HG02678 (cell line): ENCODE data around the gene LRRC15.

Experiments
- ATAC-seq: cut with Tn5 transposase; IDR thresholded peaks from one replicate; pipeline ENCODE4 v1.9.1; 2021; ENCODE audit warnings: mild to moderate bottlenecking, moderate library complexity; ENCODE audit not compliant: unreplicated experiment

LRRC15 gene

GRCh38 chr3:194364652-194365434 lies 4.7 kb downstream of the LRRC15 start:
- ATAC-seq: no peak

DNA sequence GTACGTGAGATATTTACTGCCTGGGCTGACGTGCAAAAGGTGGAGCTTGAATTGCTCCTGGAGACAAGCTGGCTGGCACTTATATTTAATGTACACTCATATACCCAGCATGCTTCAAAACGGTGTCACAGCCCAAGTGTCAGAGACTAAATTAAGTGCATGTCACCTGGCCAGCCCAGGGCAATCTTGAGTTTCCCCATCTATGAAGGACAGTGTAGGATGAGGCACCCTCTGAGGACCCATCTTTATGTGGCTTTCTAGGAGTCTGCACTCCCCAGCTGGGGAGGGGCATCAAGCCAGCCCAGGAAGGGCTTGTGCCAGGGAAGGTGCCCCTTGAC lies 5.3 kb downstream of the LRRC15 start:
- ATAC-seq: no peak

DNA sequence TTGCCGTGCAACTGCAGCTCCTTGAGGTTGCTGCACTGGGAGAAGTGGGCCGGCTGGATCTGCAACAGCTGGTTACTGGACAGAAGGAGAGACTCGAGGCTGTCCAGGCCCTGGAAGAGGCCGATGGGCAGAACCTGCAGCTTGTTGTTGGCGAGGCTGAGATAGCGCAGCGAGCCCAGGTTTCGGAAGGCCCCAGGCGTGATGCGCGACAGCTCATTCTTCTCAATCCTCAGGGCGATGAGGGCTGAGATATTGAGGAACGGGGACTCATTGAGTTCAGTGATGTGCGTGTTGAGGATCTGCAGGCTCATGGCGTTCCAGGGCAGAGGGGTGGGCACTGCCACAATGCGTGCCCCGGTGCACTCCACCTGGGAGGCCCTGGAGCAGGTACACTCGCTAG lies 9.0 kb downstream of the LRRC15 start:
- no peak for ATAC-seq

- no peak for ATAC-seq
These were observed 11.9 kb downstream of the LRRC15 start for GRCh38 chr3:194357681-194358080.

GRCh38 chr3:194355379-194355778 lies 14.2 kb downstream of the LRRC15 start:
- ATAC-seq: no peak

- no peak for ATAC-seq
These were observed 15.2 kb downstream of the LRRC15 start for GRCh38 chr3:194354315-194354714.

- no peak for ATAC-seq
These were observed 16.8 kb downstream of the LRRC15 start for GRCh38 chr3:194352667-194353246.

- ATAC-seq: no peak
These were observed 17.5 kb downstream of the LRRC15 start for GRCh38 chr3:194351952-194352536.

GRCh38 chr3:194351080-194351672 lies 18.4 kb downstream of the LRRC15 start, which contains the start of gene CPN2:
Gene CPN2, minus strand, starts transcription at chr3:194351328. Its CDS starts 8,626 bp downstream, at chr3:194342702.
- no peak for ATAC-seq

DNA sequence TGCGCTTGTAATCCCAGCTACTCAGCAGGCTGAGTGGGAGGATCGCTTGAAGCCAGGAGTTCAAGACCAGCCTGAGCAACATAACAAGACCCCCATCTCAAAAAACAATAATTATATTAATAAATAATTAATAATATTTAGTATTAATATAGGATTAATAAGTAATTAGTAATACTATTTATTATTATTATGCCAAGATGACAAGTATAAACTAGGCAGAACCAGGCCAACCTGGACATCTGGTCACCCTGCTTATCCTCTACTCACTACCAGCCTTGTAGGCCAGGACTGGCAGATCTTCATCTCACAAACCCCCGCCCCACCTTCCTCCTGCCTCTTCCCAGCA lies 18.8 kb downstream of the LRRC15 start:
- ATAC-seq: no peak

GRCh38 chr3:194348354-194348753 lies 21.2 kb downstream of the LRRC15 start:
- ATAC-seq: no peak

- ATAC-seq: no peak
These were observed 22.9 kb downstream of the LRRC15 start for GRCh38 chr3:194346621-194347020.

- ATAC-seq: no peak
These were observed 23.5 kb downstream of the LRRC15 start for GRCh38 chr3:194346035-194346434.

DNA sequence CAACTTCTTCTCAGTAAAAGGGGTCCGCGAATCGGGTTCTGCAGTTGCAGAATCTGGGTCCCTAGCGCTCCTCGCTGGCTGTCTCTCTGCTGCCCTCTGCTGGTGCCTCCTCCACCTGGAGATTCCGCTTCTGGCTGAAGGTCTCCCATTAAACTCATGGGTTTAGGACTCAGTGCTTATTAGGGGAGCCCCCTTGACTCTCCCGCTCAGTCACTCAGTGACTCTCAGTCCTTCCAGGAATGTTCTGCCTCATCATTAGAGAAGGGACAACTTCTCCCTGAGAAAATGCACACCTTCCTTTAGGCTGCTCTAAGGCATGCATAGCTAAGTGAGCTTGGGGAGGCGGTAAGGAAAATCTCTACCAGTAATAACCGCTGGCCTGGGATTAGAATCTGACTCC lies 25.5 kb downstream of the LRRC15 start:
- peak; percentile 61 for ATAC-seq

- ATAC-seq: no peak
These were observed 26.0 kb downstream of the LRRC15 start for GRCh38 chr3:194343561-194343893.

GRCh38 chr3:194342861-194343560 lies 26.5 kb downstream of the LRRC15 start:
- ATAC-seq: no peak

- ATAC-seq: no peak
These were observed 28.7 kb downstream of the LRRC15 start for GRCh38 chr3:194340757-194341400.

- no peak for ATAC-seq
These were observed 29.7 kb downstream of the LRRC15 start for GRCh38 chr3:194339840-194340239.

DNA sequence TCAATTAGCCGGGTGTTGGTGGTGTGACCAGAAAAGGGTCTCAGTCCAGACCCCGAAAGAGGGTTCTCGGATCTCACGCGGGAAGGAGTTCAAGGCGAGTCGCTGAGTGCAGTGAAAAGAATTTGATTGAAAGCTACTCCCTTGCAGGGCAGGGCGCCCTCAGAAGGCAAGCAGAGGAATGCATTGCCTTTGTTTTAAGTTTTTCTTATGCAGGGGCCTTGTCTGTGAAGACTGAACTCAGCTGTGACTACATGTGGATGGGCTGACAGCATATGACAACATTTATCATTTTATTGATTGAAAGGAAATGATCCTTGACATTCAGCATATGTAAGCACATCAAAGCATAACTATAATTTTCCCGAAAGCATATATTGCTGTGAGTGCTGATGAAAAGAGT lies 30.2 kb downstream of the LRRC15 start:
- no peak for ATAC-seq

DNA sequence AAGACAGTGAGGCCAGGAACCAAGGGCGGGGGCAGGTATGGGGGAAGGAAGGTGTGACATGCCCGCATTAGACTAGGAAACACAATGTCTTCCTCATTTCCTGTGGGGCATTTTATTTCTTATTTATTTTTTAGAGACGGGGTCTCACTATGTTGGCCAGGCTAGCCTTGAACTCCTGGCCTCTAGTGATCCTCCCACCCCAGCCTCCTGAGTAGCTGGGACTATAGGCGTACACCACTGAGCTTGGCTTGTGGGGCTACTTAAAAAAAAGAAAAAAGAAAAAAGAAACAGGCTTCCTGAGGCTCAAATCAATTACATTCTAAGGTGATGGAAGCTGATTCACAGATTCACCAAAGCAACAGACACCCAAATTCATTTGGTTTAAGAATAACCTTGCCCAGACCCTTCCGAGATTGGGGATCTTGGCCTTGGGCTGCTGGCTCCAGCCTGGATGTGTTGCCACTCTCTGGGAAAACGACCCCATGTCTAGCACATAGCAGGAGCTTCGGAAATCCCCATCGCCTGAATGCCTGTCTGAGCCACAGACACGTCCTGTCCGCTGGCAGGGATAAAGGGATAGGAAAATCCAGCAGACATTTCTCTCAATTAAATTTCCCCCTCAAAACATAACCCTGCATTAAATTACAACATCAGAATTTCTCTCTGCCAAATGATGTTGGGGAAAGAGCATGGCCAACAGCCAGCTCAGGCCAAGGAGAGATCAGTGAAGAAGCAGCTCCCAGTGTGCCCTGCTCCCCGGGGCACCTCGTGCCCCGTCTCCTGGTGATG lies 31.4 kb downstream of the LRRC15 start:
- ATAC-seq: no peak
